GM18499 (cell line): Measurements from ENCODE around the gene PRKN.

Experiments used
- ATAC-seq: cut with Tn5 transposase; IDR thresholded peaks from one replicate; pipeline ENCODE4 v1.9.1; 2021; ENCODE audit warnings: moderate number of reproducible peaks; ENCODE audit not compliant: insufficient read depth, unreplicated experiment

PRKN gene

DNA sequence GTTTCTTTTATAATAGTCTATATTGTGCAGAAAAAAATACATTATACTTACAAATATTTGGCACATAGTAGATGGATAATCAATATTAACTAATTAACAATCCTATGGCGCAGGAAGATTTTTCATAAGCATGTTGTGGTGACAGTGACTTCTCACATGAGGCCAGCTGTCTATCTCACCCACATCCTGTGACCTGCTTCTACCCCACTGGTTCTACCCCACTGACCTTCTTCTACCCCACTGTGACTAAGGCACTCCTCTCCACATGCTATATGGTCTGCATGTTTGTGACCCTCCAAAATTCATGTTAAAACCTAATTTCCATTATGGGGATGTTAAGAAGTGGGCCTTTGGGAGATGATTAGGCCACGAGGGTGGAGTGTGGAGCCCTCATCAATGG, 1058.9 kb downstream of the PRKN start:
- ATAC-seq = no peak

DNA sequence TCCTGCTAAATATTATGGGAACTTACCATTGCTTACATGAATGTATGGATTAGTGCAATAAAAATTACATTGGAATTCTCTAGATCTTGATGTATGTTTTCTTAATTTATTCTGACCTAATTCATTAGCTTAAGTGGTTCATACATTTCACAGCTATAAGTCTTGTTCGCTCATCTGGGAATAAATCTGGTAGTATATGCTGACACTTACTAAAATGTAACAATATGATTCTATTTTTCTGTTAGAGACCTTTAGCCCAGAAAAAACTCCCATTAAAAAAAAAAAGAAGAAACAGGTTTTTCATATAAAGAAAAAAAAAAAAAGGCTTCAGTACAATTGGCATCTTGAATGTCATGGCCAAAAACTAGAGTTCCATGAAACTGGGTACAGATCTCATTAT, 1059.6 kb downstream of the PRKN start:
- ATAC-seq = no peak

DNA sequence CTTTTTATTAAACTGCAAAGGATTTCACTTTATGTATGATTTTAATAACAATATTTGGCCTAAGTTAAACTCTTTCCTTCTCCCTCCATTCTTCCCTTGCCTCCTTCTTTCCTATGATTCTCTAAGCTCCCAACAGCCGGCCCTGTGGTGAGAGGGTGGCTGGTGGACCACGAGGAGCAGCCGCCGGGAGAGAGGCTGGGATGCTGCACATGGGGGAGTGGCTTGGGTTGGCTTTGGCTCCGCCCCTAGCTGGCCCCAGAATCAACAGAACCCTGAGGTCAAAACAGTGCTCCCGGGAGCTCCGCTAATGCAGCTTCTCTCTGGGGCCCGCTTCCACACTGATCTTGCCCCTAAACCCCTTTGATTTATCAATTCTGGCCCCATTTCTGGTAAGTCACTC, 1063.9 kb downstream of the PRKN start:
- no peak for ATAC-seq

DNA sequence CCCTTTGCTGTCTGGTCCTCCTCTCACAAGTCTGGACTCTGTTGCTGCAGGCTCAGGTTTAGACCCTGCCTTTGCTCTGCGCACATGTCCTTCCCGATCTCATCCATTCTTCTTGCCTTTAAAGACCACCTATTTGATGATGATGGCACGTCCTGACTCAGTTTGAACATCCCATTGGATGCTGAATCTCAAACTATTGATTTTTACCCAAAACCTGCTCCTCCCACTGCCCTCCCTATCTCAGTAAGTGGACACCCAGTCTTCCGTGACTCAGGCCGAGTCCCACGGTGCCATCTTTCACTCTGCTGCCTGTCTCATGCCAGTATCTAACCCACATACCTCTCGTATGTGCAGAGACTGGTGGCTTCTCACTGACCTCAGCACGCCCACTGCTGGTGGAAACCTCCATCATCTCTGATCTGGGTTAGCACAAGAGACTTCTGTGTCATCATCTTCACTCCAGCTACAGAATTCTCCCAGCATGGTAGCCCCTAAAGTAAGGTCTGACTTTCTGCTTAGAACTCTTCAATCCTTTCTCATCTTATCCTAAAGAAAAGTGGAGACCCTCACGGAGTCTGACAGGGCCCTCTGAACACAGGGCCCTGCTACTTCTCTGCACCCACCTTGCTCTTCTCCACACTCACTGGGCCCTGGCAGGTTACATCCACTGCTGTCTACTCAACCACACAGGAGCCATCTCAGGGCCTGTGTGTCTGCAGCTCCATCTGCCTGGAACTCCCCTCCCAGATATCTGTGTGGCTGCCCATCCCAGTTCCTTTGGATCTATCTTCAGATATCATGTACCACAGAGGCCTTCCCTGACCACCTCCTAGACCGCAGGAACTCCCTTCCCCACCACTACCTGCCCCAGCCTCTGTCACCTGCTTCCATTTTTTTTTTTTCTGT, 1066.6 kb downstream of the PRKN start:
- ATAC-seq = no peak

DNA sequence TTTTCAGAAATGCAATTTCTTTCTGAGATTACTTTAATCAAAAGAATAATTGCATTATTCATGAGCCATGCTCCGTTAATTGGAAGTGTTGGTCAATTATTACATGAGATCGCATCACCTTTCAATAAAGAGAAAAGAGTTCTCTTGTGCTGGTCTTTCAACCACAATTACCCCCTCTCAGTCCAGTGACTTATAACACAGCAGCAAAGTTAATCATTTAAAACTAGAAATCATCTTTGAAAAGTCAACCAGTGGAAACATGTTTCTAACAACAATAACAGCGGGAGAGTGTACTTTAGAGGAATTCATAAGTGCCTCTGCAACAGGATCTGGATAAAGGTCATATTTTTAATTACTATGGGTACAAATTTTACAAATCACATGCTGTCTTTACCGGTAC, 1069.4 kb downstream of the PRKN start:
- ATAC-seq = no peak

DNA sequence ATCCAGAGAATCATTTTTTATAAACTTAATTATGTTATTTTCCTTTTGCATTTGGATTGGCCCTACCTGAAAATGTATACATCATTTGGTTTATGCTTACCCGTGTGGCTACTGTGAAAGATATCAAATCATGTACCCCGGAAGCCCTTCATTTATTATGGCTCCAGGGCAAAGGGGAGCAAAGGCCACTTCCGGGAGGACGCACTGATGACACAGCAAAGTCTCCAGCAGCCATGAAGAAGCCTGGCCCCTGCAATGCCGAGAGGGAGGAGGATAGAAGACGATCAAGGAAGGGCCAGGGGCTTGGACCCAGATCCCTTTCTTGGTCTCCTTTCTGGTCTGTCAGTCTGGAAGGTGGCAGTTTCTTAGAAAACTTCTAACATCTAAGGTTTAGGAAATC, 1073.4 kb downstream of the PRKN start:
- ATAC-seq = no peak

DNA sequence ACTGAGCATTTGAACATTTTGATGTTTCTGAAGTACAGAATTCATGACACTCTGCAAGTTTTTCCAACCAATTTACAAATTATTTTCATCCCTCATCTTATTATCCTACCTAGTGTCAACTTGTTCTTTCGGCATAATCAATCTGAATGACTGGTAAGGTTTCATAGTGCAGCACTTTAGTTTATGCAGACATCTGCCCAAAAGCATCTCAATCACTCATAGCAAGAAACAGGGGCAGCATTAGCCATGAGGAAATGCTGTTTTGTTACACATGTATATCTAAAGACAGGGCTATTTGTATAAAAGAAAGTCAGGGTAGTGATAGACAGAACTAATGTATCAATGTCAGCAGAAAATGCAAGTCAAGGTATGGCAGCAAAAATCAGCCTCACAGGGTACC, 1075.6 kb downstream of the PRKN start:
- no peak for ATAC-seq

DNA sequence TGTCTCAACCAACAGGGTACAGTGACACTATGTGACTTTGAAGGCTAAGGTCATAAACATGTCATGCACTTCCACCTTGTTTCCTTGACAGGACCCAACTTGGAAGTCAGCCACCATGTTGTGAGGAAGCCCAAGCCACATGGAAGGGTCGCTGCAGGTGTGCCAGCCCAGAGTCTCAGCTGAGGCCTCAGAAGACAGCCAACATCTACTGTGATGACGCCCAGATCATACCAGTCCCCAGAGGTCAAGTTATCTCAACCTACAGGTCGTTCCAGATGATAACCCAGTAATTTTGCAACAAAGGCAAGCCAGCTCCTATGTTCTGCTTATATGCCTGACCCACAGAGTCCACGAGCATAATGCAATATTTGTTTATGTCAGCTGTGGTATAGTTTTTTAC, 1077.7 kb downstream of the PRKN start:
- no peak for ATAC-seq

DNA sequence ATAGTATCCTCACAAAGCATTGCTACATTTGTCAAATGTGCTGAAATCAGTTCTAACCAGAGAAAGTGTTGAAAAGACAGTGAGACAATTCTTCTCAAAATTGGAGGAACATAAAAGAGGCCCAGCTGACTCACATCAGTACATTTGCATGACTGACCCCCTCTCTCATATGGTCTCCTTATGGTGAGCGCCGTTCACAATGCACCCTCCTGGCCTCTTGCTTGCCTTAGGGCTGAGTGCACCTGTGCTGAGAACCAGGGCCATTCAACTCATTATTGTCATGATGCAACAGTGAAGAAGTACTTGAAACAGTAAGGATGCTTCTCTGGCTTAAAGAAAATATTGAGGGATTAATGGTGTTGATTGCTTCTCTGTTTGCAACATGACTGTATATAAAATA, 1078.5 kb downstream of the PRKN start:
- ATAC-seq = no peak

DNA sequence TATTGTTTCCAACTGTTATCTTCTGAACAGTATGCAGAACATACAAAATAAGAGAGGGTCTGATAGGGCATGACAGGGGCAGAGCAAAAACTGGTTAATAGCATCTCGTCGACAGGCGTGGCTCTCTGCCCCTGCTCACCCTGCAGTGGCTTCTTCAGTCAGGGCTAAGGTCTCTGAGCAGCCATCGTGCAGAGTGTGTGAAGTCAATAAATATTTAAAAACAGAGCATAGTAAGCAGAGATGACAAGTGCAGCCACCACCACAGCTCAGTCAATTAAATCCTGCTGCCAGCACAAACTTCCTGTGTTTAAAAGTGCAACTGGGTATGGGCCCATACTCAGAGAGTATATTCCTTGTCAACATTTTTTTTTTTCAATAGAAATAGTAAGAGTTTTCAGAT, 1080.3 kb downstream of the PRKN start:
- no peak for ATAC-seq

DNA sequence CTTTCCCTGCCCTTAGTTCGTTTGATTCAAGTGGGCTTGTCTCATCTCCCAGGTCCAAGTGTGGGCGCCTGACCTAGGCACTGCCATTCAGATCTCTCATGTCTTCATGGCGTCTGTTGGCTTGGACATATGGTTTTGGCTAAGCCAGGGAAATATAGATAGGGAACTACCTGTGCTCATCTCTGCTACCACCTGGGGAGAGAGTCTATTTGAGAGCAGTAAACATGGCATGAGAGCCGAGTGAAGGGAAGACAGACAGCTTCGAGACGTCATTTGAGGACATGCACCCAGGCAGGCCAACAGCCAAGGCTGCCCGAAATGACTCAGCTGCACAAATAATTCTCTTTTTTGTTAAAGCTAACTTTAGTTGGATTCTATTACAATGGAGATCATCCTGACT, 1083.0 kb downstream of the PRKN start:
- ATAC-seq = no peak

DNA sequence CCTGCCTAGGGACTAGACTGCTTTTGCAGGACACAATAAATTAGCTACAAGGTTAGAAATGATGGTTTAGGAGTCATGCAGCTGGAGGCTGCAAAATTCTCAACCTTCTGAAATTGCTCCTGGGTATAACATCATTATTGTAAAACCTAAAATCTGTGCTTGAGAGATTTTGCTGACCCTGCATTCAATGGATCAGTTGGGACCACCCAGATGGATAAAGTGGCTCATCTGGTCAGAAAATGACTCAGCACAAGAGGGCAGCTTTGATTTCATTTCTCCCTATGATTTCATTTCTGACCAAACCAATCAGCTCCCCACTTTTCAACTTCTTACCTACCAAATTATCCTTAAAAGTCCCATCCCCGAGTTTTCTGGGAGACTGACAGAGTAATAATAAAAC, 1086.4 kb downstream of the PRKN start:
- ATAC-seq = no peak

DNA sequence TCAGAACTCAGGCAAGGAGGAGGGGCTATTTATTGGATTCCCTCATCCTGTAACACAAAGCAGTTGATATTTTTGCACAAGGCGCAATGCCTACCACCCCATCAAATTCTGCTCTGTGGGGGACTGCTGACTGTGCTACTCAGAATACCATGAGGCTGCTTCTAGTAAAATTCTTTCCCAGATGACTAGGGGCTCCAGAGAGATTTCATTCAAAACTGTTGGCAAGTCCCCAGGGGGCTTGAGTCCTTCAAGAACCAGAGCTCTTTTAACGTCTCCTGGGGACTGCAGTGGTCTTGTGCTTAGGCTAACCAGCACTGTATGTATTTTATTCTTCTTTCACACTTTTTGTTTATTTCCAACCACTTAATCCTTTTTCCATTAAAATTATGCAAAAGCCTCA, 1087.8 kb downstream of the PRKN start:
- no peak for ATAC-seq

DNA sequence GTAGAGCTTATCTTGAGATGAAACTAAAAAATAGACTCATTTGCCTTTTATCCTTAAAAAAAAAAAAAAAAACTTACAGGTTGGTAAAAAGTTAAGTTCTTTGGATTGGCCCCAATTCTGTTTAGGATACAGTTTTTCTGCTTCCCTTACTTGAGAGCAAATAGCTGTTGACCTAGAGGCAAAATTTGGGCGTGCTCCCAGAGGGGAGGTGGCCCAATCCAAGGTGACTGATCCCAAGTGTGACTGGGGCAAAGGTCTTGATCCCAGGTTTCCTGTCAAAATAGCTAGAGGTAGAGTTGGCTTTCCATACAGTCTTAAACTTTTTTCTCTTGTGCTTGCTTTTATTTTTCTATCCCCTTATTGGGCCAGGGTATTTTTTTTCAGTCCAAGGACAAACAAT, 1089.9 kb downstream of the PRKN start:
- no peak for ATAC-seq

DNA sequence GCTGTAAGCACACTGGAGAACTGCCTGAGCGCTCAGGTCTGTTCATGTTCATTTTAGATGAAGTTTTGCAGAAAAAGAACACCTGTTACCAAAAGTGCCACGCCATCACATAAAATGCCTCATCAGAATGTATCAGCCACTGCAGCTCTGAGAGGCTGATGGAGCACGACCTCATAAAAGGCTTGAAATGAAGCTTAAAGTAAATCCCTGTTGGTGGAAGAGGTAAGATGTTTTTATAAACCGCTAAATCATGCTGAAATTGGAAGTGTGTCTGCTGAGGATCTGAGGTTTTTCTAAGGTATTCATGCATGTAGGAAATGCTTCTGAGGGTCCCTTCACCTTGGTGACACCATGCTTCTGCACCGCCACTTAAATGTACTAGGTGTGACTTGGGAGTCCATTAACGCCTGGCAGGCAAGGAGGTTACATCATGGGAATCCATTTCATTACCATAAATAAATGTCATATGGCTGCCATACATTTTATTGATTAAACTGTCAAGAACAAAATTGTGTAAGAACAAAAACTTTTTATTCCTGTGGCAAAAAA, 1090.6 kb downstream of the PRKN start:
- ATAC-seq = no peak

DNA sequence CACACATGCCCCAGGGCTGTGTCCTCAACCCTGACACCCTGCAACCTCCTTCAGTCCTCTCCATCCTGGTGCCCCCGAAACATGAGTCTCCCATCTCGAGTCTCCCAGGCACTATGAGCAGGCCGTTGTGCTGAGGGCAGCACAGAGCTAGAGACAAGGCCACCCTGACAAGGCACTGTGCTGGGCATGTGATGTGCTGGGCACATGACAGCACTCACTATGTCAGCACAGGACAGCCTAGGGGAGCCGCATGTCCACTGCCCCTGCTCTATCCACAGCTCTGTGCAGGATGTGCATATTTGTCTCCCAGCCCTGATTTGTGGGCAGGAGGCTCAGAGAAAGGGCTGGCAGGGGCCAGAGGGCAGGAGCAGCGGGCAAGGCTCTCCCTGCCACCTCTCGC, 1091.6 kb downstream of the PRKN start:
- no peak for ATAC-seq

DNA sequence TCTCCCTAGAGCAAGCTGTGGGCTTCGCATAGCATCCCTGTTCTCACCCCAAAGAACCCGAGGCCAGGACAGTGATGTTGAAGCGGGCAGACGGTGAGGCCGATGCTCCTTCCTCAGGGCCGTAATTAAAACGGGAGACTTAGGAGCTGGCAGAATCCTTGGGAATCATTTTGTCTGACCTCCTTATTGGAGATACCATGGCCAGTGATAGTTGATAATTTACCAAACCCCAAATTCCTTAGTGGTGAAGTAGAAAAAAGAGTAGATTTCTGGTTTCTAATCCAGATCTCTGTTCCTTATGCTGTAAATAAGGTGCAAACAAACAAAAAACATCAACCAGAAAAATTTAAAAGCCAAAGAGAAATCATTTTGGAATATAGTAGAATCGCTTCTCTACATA, 1092.7 kb downstream of the PRKN start:
- no peak for ATAC-seq

DNA sequence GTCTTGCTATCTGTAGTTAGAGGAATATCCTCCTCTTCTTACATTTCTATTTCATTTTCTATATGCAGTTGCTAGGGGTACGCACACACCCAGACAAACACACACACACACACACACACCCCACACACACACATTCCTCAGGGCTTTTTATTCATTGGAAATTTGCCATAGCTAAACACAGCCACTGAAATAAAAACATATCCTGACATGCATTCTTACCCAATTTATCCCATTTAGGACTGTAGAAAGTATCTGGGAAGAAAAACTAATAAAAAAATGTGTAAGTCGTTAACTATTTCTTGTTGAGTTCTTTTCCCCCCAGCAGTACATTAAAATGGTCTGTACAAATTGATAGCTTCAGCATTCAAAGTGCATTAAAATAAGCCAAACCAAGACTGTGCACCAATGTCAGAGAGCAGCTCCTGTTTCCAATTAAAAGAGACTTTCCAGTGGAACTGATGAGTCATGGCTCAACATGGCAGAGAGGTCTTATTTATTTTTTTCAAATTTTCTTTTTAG, 1095.8 kb downstream of the PRKN start:
- ATAC-seq = no peak

DNA sequence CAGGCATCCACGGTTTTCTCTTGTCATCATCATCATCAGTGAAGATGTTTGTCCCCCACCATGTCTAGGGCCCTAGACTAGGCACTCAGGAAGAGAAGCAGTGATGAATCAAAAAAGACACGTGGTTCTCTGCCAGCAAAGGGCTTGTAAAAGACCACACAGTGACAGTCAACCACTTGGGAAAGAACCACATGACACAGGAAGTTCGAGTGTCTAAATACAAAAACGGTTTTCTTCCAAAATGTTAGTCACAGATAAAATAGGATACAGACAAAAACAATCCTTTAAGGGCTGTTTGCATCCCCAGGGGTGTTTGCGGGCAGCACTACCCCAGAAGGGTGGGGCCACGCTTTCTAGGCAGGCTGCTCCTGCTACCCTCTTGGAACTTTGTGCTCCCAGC, 1096.9 kb downstream of the PRKN start:
- ATAC-seq = no peak

DNA sequence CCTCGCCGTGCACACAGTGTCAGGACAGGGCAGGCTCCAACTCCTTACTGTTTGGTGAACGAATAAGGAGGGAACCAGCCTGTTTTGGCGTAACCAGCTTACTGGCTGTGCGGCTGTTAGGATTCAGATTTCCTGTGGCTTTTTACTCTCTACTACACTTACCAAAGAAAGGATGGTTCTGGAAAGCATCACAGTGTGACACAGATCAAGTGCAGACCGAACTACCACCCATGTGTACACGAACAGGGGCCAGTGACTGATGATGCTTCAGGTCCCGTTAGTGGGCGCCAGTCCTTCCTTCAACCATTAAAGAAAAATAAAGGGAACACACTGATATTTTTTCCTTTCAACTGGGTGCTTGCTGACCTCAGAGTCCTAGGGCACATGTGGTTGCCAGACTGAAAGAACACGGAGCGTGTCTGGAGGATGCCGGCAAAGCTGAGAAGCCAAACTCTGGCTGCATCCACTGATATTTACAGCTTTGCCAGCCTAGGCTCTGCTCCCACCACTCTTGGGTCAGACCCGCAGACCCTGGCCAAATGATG, 1101.4 kb downstream of the PRKN start:
- no peak for ATAC-seq

DNA sequence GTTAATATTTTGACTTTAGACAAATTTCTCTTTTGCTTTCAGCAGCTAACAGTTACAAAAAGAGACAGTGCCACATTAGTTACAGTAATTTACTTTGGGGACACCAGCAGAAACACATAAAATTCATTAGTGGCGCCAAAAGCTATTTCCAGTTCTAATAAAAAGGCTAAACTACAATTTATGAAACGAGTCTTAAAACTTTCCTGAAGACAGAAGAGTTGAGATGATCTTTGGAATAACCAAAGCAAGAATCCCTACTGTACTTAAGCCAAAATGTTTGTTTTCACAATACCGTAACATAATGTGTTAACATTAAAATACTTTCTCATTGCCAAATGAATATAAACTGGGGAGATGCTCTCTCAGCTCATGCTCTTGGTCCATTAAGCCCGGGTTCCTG, 1103.5 kb downstream of the PRKN start:
- ATAC-seq = no peak

DNA sequence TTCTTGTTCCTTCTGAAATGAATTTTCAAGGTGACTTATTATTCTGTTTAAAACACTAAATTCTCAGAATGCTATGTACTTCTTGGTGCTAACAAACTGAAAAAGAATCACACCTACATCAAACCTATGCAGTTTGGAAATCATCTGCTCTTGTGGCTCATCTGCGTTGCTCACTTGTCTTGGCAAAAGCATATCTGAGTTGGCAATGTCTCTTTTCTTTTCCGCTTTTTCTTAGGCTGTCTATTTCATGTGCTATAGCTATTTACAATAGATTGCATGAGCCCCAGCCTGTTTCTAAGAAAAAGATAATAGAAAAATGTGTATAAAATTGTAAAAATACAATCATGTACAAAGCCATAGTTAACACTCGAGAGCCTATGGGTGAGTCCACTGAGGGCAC, 1104.8 kb downstream of the PRKN start:
- no peak for ATAC-seq
